Measurements from ENCODE around the gene CD69.

DNA sequence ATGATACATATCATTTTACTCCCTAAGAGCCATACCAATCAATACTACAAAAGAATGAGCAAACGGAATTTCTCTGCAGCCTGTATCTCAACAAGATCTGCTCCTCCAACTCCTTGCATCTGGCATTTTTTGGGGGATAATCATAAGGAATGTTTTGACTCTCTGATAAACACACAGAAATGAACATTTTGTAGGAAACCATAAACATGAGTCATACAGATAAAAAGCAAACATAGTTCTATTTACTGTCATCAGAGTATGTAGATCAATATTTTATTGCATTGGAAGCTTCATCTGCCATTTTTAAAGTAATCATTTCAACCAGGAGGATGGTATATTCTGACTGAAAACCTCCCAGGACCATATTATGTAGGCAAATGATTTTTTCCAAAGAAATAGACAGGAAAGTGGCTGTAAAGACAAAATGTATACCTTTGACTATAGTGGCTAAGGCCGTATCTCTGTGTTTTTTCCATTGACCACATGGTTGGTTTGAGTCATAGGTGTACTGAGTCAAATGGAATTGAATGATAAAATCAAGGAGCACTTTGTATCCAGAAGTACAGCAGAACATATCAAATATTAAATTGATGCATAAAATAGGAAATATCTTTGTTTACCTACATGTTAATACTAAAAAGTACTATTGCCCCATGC, 32.4 kb upstream of the CD69 start:
- TF ChIP-seq, protein P1, sequence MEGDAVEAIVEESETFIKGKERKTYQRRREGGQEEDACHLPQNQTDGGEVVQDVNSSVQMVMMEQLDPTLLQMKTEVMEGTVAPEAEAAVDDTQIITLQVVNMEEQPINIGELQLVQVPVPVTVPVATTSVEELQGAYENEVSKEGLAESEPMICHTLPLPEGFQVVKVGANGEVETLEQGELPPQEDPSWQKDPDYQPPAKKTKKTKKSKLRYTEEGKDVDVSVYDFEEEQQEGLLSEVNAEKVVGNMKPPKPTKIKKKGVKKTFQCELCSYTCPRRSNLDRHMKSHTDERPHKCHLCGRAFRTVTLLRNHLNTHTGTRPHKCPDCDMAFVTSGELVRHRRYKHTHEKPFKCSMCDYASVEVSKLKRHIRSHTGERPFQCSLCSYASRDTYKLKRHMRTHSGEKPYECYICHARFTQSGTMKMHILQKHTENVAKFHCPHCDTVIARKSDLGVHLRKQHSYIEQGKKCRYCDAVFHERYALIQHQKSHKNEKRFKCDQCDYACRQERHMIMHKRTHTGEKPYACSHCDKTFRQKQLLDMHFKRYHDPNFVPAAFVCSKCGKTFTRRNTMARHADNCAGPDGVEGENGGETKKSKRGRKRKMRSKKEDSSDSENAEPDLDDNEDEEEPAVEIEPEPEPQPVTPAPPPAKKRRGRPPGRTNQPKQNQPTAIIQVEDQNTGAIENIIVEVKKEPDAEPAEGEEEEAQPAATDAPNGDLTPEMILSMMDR (IDR thresholded peaks at IDR 0.05; ENCODE audit: insufficient read depth, low read length, poor library complexity, severe bottlenecking): no peak
- TF ChIP-seq EZH2phosphoT487 (conservative IDR thresholded peaks at IDR 0.05; ENCODE audit: low read length): no peak

All from SU-DHL-6 (cell line).